Neural cell (in vitro differentiated cells): ENCODE data around the gene HIVEP3.

Source experiments
- CTCF ChIP-seq: fragments of 450-650 bp; IDR thresholded peaks from 2 replicates; pipeline ENCODE4 v1.5.1; 2014; ENCODE audit warnings: antibody characterized with exemption, mild to moderate bottlenecking, moderate library complexity; ENCODE audit not compliant: poor library complexity, severe bottlenecking
- EZH2 ChIP-seq: fragments of 200-600, 300-800 bp; shearing (Covaris generic), sonication (generic); IDR thresholded peaks from 2 replicates; pipeline ENCODE4 v1.6.1; 2014; ENCODE audit warnings: antibody characterized with exemption, low read length, borderline replicate concordance, mild to moderate bottlenecking; ENCODE audit not compliant: insufficient read depth, poor library complexity, severe bottlenecking
- MXI1 ChIP-seq: fragments of 450-650 bp; conservative IDR thresholded peaks from 2 replicates; pipeline ENCODE4 v1.6.1; 2014; ENCODE audit warnings: antibody characterized with exemption, mild to moderate bottlenecking; ENCODE audit not compliant: poor library complexity, severe bottlenecking
- POLR2AphosphoS5 ChIP-seq: IDR thresholded peaks from 2 replicates; pipeline ENCODE4 v1.6.1; 2012
- RAD21 ChIP-seq: fragments of 450-650 bp; conservative IDR thresholded peaks from 2 replicates; pipeline ENCODE4 v1.6.1; 2014; ENCODE audit warnings: antibody characterized with exemption, mild to moderate bottlenecking, moderate library complexity
- SMC3 ChIP-seq: fragments of 450-650 bp; conservative IDR thresholded peaks from 2 replicates; pipeline ENCODE4 v1.6.1; 2014; ENCODE audit warnings: antibody characterized with exemption, mild to moderate bottlenecking, moderate library complexity; ENCODE audit not compliant: poor library complexity

DNA sequence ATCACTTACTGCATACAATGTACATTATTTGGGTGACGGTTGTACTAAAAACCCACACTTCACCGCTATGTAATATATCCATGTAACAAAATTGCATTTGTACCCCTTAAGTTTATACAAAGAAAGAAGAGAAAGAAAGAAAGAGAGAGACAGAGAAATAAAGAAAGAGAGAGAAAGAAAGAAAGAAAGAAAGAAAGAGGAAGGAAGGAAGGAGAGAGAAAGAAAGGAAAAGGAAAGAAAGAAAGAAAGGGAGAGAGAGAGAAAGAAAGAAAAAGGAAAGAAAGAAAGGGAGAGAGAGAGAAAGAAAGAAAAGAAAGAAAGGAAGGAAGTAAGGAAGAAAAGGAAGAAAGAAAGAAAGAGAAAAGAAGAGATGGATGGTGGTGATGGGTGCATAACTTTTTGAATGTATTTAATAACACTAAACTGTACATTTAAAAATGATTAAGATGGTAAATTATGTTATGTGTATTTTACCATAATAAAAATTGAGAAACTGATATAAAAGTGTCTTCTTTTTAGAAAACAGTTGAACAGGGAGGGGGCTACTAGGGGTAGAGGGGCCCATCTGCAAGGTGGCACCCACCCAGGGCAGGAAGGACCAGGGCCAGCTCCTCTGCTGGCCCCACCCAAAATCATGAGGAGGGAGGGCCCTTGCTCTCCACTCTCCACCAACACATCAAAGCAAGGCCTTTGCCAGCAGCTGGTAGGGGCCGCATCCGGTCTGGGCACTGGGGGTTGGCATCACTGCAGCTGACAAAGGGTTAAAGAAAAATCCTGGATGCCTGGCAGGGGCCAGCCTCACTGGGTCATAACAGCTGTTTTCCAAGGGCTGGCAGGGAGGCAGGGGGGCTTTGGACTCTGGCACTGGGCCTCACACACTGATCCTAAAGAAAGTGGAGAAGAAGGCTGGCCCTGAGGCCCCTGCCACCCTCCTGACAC is 280.4 kb downstream of the HIVEP3 start:
- TF ChIP-seq EZH2 (no peak), RAD21 (no peak), POLR2AphosphoS5 (no peak), CTCF (no peak), MXI1 (no peak), SMC3 (no peak)
